GM21825 (cell line): ENCODE results near the gene S100G.

ENCODE experiments used
- ATAC-seq: cut with Tn5 transposase; IDR thresholded peaks from one replicate; pipeline ENCODE4 v1.9.1; 2021; ENCODE audit warnings: mild to moderate bottlenecking, moderate library complexity; ENCODE audit not compliant: unreplicated experiment

S100G gene

DNA sequence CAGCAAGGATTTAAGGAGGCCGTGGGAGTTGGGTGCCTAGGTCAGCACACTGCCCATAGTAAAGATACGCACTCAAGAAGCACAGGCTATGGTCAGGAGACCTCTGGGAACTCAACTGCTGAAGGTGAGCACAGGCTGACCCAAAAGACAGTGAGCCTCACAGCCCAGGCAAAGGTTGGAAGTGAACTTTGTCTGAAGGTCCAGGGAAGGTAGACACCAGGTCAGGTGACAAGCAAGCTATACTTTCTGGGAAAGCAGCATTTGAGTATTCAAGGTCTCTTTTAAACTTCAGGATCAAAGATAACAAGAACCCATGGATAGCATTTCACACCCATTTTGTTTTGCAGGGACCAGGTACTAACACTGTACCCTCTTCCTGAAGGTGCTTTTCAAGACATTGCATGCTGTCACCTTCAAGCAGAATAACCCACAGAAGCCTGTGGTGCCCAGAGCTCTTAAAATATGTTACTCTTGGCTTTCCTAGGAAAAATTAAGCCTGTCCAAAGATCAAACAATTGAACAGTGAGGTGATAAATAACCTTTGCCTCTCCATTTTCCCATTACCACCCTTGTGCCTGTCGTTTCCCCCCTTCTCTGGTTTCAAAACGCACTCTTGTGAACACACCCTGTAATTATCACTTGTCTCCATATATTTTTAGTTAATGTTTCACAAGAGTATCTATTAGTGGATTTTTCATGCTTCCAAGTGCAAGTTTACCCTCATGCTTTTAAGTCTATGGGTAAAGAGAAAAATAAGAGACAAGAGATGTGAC lies 3.4 kb upstream of the S100G start:
- no peak for ATAC-seq

DNA sequence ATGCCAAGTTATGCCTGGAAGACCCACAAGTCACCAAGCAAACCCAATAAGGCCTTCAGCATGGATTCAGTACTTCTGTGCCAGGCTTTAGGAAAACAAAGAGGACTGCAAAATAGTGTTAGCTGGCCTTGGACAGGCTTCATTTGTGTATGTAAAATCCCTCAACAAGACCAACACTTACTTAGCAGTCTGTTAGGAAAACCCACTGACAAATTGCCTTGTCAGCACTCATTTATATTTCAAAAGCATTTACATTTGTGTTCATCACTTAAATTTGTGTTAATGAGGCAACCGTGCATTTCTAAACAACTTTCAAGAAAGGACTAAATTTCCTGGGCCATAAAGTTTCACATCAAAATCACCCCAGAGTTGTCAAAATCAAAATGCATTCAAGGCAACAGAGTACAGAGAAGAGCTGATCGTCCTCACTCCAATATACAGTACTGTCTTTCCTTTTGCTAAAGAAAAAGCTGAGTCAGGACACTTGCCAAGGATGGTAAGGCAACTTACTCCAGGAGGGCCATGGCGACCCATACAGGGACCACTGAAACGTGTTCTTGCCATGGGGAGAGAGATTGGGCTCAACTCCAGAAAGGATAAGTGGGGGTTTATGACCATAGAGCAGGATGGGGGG lies 1.6 kb downstream of the S100G start:
- ATAC-seq: no peak

DNA sequence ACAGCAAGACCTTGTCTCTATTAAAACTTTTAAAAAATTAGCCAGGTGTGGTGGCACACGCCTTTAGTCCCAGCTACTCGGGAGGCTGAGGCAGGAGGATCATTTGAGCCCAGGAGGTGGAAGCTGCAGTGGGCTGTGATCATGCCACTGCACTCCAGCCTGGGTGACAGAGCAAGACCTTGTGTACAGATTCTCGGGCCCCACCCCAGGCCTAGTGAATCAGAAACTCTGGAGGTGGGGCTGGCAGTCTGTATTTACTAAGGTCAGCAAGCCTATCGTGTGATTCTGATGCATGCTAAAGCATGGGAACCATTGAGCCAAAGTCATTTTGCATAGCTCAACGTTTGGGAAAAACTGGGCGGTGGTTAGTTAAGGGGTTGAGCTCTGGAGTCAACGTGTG lies 3.5 kb downstream of the S100G start:
- ATAC-seq: no peak

DNA sequence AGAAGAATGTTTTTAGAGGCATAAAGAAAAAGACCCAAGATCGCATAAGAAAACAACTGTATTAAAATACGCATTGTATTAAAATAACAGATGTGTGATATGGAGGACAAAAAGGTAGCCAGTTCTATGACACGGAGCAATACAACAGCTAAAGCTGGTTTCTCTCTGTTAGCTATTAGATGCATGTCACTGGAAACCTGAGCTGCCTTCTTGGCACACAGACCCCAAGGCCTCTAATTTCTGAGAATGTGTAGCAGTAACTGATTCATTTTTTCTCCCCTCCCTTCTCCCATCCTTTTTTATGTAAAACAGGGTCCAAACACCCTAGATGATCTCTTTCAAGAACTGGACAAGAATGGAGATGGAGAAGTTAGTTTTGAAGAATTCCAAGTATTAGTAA lies 4.1 kb downstream of the S100G start:
- ATAC-seq: no peak

DNA sequence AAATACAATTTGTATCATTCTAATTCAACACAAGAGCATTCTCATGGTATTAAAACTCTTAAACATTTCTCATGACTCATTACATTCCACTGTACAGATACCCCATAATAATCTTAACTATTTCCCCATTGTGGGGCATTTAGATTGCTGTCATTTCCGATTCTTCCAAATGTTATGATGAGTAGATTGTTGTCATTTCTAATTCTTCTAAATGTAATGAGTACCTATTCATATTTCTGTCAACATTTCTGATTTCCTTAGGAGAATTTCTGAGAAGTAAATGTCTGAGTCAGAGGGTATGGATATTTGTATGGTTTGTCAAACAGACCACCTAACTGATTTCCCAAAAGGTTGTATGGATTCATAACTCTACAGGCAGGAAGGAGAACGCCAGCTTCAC lies 8.3 kb downstream of the S100G start:
- ATAC-seq: no peak

DNA sequence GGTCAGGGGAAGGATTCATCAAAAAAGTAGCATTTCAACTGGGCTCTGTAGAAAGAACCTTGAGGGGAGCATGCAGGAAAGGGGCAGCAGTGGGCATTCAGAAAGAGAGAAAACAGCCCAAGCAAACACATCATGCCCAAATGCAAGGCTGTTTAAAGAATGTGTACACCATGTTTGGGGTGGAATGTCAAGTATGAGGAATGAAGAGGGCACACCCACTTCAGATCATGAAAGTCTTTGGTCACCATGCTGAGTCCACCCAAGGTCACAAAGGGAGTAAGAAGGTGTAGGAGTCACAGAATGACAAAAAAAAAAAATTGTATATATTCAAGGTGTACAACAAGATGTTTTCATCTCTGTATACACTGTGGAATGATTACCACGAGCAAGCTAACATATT lies 9.4 kb downstream of the S100G start:
- ATAC-seq: no peak

DNA sequence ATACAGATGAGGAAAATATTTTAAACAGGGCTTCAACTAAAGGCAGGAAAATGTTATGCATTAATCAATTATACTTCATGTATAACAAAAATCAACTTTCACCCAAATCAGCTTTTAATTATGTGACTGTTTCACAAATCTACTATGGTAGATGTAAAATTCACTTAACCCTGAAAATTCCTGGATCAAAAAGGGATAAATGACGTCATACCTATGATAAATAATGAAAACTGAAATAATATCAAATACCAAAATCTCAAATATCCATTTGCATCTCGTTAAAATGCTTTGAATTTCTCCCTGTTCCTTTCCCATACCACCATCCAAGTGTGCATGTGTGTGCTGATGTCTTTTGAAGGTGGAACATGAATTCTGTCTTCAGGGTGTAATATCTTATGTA lies 11.5 kb downstream of the S100G start:
- ATAC-seq: no peak

DNA sequence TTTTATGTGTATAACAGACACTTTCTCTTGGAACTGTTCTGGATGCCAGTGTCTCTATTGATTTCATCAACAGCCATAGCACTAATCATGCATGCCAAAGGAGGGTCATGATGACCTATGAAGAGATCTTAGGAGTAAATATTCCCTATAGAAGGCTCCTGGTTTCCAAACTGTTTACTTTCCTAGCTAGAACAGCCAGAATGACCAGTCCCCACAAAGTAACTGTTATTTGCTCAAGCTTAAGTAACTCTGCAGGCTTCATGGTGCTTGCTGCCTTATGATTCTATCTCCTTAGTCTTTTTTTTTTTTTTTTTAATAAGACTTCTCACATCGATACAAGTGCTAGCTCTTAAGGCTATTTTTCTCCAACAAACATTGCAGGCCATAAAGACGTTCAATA lies 12.4 kb downstream of the S100G start:
- no peak for ATAC-seq

DNA sequence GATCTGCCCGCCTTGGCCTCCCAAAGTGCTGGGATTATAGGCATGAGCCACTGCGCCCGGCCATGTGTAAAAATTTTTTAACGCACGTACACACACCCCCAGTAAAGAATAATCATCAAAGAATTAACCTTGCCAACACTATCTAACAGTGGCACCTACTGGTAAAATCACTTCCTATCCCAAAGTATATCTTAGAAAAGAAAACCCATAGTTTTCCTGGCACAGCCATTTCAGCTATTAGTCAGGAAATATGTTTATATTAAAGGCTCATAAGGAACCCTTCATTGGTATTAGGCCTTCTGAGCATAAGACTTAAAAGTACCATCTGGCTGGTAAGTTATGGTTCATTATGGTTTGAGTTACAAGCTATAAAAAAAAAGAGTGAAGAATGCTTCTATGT lies 14.1 kb downstream of the S100G start:
- no peak for ATAC-seq

DNA sequence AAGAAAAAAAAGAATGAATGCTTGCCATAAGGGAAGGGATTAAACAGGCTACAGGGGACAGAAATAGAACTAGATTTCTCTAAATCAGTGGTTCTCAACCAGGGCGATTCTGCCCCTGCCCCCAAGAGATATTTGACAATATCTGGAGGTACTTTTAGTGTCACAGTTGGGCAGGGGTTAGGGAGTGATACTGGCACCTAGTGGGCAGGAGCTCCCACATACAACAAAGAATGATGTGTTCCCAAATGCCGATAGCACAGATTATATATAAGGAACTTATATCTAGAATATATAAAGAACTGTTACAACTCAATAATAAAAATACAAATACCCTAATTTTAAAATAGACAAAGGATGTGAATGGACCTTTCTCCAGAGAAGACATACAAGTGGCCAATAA lies 14.7 kb downstream of the S100G start:
- no peak for ATAC-seq

DNA sequence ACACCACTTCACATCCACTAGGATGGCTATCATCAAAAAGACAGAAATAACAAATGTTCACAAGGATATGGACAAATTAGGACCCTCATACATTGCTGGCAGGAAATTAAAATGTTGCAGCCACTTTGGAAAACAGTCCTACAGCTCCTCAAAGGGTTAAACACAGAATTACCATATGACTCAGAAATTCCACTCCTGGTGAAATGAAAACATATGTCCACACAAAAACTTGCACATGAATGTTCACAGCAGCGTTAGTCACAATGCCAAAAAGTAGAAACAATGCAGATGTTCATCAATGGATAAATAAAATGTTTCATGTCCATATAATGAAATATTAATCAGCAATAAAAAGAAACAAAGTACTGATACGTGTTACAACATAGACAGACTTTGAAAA lies 15.1 kb downstream of the S100G start:
- ATAC-seq: no peak

DNA sequence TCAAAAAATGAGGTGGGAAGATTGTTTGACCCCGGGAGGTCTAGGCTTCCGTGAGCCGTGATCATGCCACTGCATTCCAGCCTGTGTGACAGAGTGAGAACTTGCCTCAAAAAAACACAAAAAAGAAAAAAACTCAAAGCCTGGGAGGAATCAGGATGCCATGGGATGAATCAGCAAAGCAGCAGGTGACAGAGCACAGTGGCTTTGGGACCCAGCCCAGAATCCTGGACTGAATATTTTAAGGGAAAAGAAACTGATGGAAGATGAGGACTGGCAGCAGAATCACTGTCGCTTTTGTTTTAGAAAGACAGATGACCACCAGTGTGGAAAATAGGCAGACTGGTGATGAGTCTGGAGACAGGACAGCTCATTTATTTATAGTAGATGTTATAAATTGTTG lies 16.6 kb downstream of the S100G start:
- no peak for ATAC-seq

DNA sequence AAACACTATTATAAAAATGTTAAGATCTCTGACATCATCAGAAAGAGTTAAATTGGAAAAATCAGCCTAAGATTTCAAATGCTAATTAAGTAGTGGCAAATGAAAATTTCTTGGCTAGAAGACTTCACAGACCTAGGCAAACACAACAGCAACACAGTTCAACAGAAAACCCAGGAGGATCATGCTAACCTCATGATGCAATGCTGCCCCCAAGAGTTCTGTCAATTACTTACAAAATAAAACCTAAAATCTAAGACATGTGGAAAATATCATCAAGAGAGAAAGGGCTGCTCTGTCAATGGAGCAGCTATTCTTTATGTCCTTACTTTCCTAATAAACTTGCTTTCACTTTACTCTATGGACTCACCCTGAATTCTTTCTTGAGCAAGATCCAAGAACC lies 21.0 kb downstream of the S100G start:
- no peak for ATAC-seq

DNA sequence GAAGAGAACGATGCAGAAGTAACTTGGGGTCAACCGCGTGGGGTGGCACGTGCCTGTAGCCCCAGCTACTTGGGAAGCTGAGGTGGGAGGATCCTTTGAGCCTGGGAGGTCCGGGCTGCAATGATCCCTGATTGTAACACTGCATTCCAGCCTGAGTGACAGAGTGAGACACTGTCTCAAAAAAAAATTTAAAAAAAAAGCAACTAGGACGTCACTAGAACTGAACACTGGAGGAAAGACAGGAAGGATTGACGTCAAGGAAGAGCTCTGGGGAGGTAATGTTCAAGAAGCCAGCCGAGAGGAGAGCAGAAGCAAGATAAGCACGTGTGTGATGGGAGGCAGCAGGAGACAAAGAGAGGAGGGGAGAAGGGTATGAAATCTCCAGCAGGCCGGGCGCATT lies 28.7 kb downstream of the S100G start:
- no peak for ATAC-seq

DNA sequence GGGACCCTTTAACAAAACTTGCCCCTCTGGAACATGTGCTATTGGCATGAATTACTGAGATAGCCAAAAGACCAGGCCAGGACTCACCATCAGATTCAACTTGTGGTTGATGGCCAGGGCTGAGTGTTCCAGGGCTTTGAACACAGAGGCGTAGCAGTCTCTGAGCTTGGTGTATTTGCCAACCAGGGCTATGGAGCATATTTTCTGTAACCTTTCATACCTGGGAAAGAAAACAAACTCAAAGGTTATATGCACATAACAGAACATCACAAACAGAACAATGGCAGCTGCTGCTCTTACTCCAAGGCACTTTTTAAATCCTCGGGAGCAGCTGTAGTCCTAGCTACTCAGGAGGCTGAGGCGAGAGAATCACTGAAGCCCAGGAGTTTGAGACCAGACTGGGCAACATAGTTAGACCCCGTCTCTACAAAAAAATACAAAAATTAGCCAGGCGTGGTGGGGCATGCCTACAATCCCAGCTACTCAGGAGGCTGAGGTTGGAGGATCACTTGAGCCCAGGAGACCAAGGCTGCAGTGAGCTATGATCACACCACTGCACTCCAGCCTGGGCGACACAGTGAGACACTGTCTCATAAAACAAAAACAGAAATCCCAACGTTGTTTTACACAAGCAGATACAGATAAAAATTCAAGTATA lies 33.2 kb downstream of the S100G start:
- ATAC-seq: no peak

DNA sequence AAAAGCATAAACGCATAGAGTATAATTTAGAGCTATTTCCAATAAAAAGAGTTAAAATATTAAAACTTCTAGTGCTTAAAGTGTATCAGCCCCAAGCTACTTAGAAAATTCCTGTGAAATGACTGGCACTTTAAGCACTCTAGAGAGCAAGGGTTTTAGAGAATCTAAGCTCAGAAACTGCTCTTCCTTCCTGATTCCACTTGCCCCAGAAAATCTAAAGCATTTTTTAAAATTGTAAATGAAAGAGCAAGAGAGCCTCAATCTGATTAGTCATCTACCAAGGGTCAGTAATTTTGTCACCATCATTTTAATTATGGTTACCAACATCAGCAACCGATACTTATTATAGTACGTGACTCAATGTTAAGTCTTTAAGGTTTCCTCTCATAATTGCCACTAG lies 37.6 kb downstream of the S100G start:
- no peak for ATAC-seq

DNA sequence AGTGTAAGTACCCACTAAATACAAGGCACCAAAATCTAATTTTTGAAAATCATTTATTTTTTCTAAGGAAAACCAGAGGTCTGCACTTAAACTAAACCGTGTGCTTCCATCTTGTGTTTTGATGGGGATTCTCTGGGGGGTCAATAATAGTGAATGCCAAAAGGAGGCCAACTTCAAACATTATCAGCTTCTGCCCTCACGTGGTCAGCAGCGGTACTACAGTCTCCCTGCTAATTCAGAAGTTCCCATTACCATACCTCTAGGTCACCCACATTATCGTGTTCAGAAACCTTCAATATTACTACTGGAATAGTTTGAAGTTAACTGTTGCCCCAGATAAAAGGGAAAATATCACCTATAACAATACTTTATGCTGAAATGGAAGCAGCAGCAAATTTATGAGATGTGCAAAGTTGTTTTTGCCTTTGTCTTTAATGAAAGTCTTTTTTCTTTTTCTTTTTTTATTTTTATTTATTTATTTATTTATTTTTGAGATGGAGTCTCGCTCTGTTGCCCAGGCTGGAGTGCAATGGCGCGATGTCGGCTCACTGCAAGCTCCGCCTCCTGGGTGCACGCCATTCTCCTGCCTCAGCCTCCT lies 45.2 kb downstream of the S100G start:
- no peak for ATAC-seq

DNA sequence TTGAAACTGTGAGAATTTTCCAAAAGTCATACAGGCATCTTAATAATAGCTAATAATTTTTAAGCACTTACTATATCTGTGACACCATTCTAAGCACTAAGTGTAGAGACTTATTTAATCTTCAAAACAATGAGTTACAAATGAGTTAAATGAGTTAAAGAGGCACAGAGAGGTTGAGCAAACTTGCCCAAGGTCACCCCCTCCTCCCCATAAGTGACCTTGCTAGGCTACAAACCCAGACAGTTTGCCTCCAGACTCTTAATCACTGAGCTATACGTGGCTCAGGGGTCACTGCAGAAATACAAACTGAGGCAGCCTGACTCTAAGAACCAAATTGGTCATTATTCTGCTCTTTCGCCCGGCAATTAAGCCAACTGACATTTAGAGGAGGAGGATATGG lies 47.0 kb downstream of the S100G start:
- no peak for ATAC-seq

DNA sequence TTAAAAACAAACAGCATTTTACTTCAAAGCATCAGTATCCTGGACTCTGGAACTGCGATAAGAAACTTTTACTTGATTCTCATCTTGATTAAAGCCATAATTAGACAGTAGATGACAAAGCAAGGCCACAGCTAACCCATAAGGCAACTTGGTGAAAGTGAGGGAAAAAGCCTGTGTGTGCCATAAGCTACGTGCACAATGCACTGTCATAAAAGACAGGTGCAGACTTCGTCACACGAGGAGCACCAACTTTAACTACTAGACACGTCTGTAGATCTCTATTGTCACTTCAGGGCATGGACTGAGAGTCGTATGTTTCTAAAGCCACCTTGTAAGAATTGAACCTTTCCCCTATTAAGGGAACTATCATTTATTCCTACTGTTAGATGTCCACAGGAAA lies 49.4 kb downstream of the S100G start:
- ATAC-seq: no peak

DNA sequence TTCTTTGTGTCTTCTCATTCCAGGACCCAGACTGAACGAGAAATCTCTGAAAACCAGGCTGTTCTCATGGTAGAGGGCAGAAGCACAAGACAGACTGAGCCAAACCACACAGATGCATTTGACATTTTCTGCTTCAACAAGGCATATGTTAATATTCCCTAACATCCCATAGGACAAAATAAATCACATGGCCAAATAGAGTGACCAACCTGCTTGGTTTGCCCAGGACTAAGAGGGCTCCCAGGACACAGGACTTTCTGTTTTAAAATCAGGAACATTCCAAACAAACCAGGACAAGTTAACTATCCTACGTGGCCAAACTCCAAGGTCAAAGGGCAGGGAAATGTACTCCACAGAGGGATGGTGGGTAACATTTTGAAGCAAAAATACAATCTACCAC lies 50.8 kb downstream of the S100G start:
- ATAC-seq: no peak

DNA sequence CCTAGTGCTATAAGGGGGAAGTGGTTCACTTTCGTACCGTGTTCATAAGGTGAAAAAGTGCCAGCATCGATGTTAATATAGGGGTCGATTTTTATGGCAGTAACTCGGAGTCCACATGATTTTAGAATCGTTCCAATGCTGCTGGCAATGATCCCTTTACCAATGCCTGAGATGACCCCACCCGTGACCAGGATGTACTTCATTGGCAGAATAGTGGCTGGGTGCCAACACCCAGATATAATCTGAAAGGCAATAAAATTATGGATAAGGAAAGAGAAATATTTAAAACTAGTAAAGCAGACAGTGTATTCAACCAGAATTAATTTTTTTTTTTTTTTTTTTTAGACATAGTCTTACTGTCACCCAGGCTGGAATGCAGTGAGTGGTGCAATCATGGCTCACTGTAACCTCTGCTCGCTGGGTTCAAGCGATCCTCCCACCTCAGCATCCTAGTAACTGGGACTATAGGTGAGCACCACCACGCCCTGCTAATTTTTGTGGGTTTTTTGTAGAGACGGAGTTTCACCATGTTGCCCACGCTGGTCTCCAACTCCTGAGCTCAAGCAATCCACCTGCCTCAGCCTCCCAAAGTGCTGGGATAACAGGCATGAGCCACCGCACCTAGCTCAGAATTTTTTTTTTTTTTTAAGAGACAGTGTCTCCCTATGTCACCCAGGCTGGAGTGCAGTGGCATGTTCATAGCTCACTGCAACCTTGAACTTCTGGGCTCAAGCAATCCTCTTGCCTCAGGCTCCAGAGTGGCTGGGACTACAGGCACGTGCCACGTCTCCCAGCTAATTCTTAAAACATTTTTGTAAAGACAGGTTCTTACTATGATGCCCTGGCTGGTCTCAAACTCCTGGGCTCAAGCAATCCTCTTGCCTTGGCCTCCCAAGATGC lies 53.0 kb downstream of the S100G start:
- ATAC-seq: no peak
